ENCODE results near the gene SEMA3B. TPM values are rescaled to one million over a fixed set of nuclear protein-coding genes. Genes with fewer than 3 reads are reported as not detected.

The SEMA3B gene
- total and polyA plus RNA-seq, 9 of the 15 experiments (the other 6 are each of a cell fraction or from before 2014, with no cell fraction given): 0.03 to 1.8 (median 0.55) TPM; not detected in 1

- in situ Hi-C loops (cut with MboI): loop anchor here (5.0 kb wide), 2 partner anchors 46 to 81 kb away; partner anchors contain the start of gene GNAT1
- intact Hi-C loops (cut with micrococcal nuclease): loop anchor here (1.0 to 5.0 kb wide), 4 partner anchors 46 to 151 kb away; no protein-coding TSS in a partner anchor
- peaks cover 4 to 61% of the 10 kb centered on the region in 2 experiments; a peak in 3 of 5 replicates for H3K4me1 ChIP-seq (replicated peaks in 1 of 2; ENCODE audit: control insufficient read depth in 2 of 2, insufficient read depth in 2 of 2, low read length in 2 of 2)
Measured at GRCh38 chr3:50273689-50274065, 4.7 kb downstream of the SEMA3B start.

DNA sequence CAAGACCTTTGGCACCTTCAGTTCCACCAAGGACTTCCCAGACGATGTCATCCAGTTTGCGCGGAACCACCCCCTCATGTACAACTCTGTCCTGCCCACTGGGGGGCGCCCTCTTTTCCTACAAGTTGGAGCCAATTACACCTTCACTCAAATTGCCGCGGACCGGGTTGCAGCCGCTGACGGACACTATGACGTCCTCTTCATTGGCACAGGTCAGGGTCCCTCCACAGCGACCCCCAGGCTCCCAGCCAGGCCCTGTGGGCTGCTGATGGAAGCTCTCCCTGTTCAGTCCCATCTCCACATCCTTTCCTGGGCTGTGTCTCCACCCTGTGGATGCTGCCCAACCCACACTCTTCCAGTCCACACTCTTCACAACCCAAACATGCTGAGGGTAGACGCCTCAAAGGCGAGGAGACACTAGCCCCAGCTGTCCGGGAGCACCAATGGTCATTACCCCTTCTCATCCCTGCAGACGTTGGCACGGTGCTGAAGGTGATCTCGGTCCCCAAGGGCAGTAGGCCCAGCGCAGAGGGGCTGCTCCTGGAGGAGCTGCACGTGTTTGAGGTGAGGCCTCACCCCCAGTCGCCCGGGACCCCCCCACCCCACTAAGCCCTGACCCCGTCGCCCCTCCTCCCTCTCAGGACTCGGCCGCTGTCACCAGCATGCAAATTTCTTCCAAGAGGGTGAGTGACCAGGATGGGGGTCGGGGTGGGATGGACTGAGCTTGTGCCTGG is 5.6 kb downstream of the SEMA3B start:
- WGBS (ENCODE audit: insufficient coverage, low coverage, missing lambda C conversion rate): 11% methylated on average over 14 of the region's 26 CpGs
- Histone ChIP-seq H3K79me2 (ENCODE audit: control insufficient read depth, insufficient read depth, low read length) (no peaks in the 10 kb centered on the region), H3K36me3 (ENCODE audit: control insufficient read depth, insufficient read depth, low read length) (no peaks in the 10 kb centered on the region), H3K27ac (ENCODE audit: extremely low read depth, low read depth, low read length) (no peak overlapping the region), H3K4me2 (ENCODE audit: insufficient read depth, low read length) (peak overlapping the region; percentile 43), H3K9me3 (replicated peaks; ENCODE audit: control insufficient read depth, insufficient read depth, low read depth, low read length) (no peaks in the 10 kb centered on the region), H4K20me1 (replicated peaks; ENCODE audit: control insufficient read depth, insufficient read depth, low read length) (no peaks in the 10 kb centered on the region; the same call in 1 of the 2 replicates), H3K4me1 (replicated peaks in 1 of 2; ENCODE audit: control insufficient read depth in 2 of 2, insufficient read depth in 2 of 2, low read length in 2 of 2) (peaks cover 4 to 53% of the 10 kb centered on the region in 2 experiments; a peak in 3 of 5 replicates), H3K27me3 (ENCODE audit: control insufficient read depth in 2 of 2, insufficient read depth in 2 of 2, low read length in 2 of 2) (no peaks in the 10 kb centered on the region), H3K9ac (ENCODE audit: insufficient read depth in 1 of 2, low read depth in 2 of 2, low read length in 2 of 2) (0 out of 4 replicates have a peak overlapping the region, but pooled peaks of 1 of the 2 experiments have one; percentile 23), H2AFZ (ENCODE audit: low read depth, low read length) (peak overlapping the region; percentile 42; the same call in 1 of the 2 replicates), H3K4me3 (no peak overlapping the region), H3K9me1 (ENCODE audit: control insufficient read depth, insufficient read depth, low read length) (no peaks in the 10 kb centered on the region)
- no TSS peak for BruUV-seq (replicated peaks)
- ATAC-seq (peak; percentile 81), DNase-seq (ENCODE audit: extremely low read depth in 1 of 4, low spot score in 3 of 4) (peak; percentile 65 to 84 (median 67)), FAIRE-seq (peak; percentile 69)
- ChIA-PET POLR2A (interaction anchor here (1.0 kb wide), 1 partner anchor 39 kb away, joined by 3 read pairs; no protein-coding TSS in a partner anchor), CTCF (ENCODE audit: low intra/inter-chr PET ratio) (interaction anchor here (0.6 to 4.1 kb wide), 5 partner anchors 15 to 80 kb away, joined by 3 to 37 read pairs (median 6); no protein-coding TSS in a partner anchor)
- in situ Hi-C loops (cut with MboI) (loop anchor here (5.0 kb wide), 2 partner anchors 47 to 82 kb away; partner anchors contain the start of gene GNAT1), intact Hi-C loops (cut with micrococcal nuclease) (loop anchor here (1.0 to 5.0 kb wide), 2 partner anchors 50 to 152 kb away; no protein-coding TSS in a partner anchor)
- TF ChIP-seq, protein P1, sequence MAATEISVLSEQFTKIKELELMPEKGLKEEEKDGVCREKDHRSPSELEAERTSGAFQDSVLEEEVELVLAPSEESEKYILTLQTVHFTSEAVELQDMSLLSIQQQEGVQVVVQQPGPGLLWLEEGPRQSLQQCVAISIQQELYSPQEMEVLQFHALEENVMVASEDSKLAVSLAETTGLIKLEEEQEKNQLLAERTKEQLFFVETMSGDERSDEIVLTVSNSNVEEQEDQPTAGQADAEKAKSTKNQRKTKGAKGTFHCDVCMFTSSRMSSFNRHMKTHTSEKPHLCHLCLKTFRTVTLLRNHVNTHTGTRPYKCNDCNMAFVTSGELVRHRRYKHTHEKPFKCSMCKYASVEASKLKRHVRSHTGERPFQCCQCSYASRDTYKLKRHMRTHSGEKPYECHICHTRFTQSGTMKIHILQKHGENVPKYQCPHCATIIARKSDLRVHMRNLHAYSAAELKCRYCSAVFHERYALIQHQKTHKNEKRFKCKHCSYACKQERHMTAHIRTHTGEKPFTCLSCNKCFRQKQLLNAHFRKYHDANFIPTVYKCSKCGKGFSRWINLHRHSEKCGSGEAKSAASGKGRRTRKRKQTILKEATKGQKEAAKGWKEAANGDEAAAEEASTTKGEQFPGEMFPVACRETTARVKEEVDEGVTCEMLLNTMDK (IDR thresholded peaks at IDR 0.05; ENCODE audit: borderline replicate concordance, insufficient read depth, low read depth, low read length, poor library complexity, severe bottlenecking): peak; percentile 21
- TF ChIP-seq ZNF583 (CRISPR knock-in tag; IDR thresholded peaks at IDR 0.05) (no peak), CBX5 (IDR thresholded peaks at IDR 0.05; ENCODE audit: borderline replicate concordance, low read depth) (no peak), RB1 (IDR thresholded peaks at IDR 0.05; ENCODE audit: low read depth) (peak; percentile 42; the same call in 1 of the 2 replicates), JUND (IDR thresholded peaks at IDR 0.05; ENCODE audit: borderline replicate concordance, low read depth, low read length) (peak; percentile 31; the same call in 1 of the 2 replicates), JUND (tag; IDR thresholded peaks at IDR 0.05; ENCODE audit: borderline replicate concordance, low read depth, low read length) (no peak)
- TF ChIP-seq, protein P2, sequence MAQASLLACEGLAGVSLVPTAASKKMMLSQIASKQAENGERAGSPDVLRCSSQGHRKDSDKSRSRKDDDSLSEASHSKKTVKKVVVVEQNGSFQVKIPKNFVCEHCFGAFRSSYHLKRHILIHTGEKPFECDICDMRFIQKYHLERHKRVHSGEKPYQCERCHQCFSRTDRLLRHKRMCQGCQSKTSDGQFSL (CRISPR knock-in tag; IDR thresholded peaks at IDR 0.05): peak; percentile 56; the same call in 1 of the 2 replicates
- TF ChIP-seq, protein P2 (tag; IDR thresholded peaks at IDR 0.05): no peak

More at GRCh38 chr3:50273689-50274065, 4.7 kb downstream of the SEMA3B start:
- ChIA-PET CTCF (ENCODE audit: low intra/inter-chr PET ratio) (interaction anchor here (0.6 to 4.1 kb wide), 6 partner anchors 14 to 82 kb away, joined by 3 to 37 read pairs (median 10); partner anchors contain the start of gene GNAT1), POLR2A (no interaction called here)
- Histone ChIP-seq H3K9ac (ENCODE audit: insufficient read depth in 1 of 2, low read depth in 2 of 2, low read length in 2 of 2) (peak overlapping the region in 1 of 2 experiments; percentile 93; a peak in 1 of 4 replicates), H3K4me3 (no peak overlapping the region; the same call in 1 of the 2 replicates), H2AFZ (ENCODE audit: low read depth, low read length) (no peak overlapping the region; the same call in 1 of the 2 replicates), H3K9me1 (ENCODE audit: control insufficient read depth, insufficient read depth, low read length) (no peaks in the 10 kb centered on the region), H3K79me2 (ENCODE audit: control insufficient read depth, insufficient read depth, low read length) (no peaks in the 10 kb centered on the region), H4K20me1 (replicated peaks; ENCODE audit: control insufficient read depth, insufficient read depth, low read length) (no peaks in the 10 kb centered on the region; the same call in 1 of the 2 replicates), H3K27me3 (ENCODE audit: control insufficient read depth in 2 of 2, insufficient read depth in 2 of 2, low read length in 2 of 2) (no peaks in the 10 kb centered on the region), H3K4me2 (ENCODE audit: insufficient read depth, low read length) (peak overlapping the region; percentile 43; the same call in 1 of the 2 replicates), H3K27ac (ENCODE audit: extremely low read depth, low read depth, low read length) (no peak overlapping the region), H3K9me3 (replicated peaks; ENCODE audit: control insufficient read depth, insufficient read depth, low read depth, low read length) (no peaks in the 10 kb centered on the region), H3K36me3 (ENCODE audit: control insufficient read depth, insufficient read depth, low read length) (no peaks in the 10 kb centered on the region)
- ATAC-seq (no peak), FAIRE-seq (no peak), DNase-seq (ENCODE audit: extremely low read depth in 1 of 4, low spot score in 3 of 4) (no peak)
- no TSS peak for BruUV-seq (replicated peaks)
- no peak for TF ChIP-seq TEAD1 (CRISPR knock-in tag; IDR thresholded peaks at IDR 0.05)
- 29% methylated on average over 10 of the region's 31 CpGs for WGBS (ENCODE audit: insufficient coverage, low coverage, missing lambda C conversion rate)
